Measurements from ENCODE around the gene APBB3.

Gene APBB3

GRCh38 chr5:140524003-140524402 is 40.4 kb downstream of the APBB3 start:
- H3K4me2 ChIP-seq = no peak overlapping the region

GRCh38 chr5:140513124-140513523 is 51.3 kb downstream of the APBB3 start:
- Histone ChIP-seq H3K27ac (no peak overlapping the region), H2AFZ (ENCODE audit: low read depth) (no peak overlapping the region), H3K27me3 (ENCODE audit: insufficient read depth, low read depth) (no peaks in the 10 kb centered on the region), H3K79me2 (ENCODE audit: insufficient read depth, low read depth) (no peaks in the 10 kb centered on the region), H3K4me2 (no peak overlapping the region), H4K20me1 (ENCODE audit: insufficient read depth) (no peaks in the 10 kb centered on the region), H3K9ac (no peak overlapping the region), H3K36me3 (ENCODE audit: insufficient read depth) (peaks cover 15% of the 10 kb centered on the region; the same call in 1 of the 2 replicates), H3K4me1 (ENCODE audit: low read depth, poor library complexity, severe bottlenecking) (no peaks in the 10 kb centered on the region), H3K4me3 (IDR thresholded peaks at IDR 0.05; ENCODE audit: insufficient read depth, low read depth, low read length) (no peak overlapping the region)
- TF ChIP-seq CTCF (conservative IDR thresholded peaks at IDR 0.05; ENCODE audit: low read depth, low read length) = no peak

More at GRCh38 chr5:140524003-140524402, 40.4 kb downstream of the APBB3 start:
- Histone ChIP-seq H3K36me3 (ENCODE audit: insufficient read depth) (0 out of 2 replicates have a peak, but pooled peaks cover 4% of the 10 kb centered on the region), H4K20me1 (ENCODE audit: insufficient read depth) (no peaks in the 10 kb centered on the region), H3K27ac (no peak overlapping the region), H3K9ac (no peak overlapping the region), H3K27me3 (ENCODE audit: insufficient read depth, low read depth) (no peaks in the 10 kb centered on the region), H3K4me1 (ENCODE audit: low read depth, poor library complexity, severe bottlenecking) (no peaks in the 10 kb centered on the region), H3K79me2 (ENCODE audit: insufficient read depth, low read depth) (no peaks in the 10 kb centered on the region), H3K4me3 (IDR thresholded peaks at IDR 0.05; ENCODE audit: insufficient read depth, low read depth, low read length) (no peak overlapping the region), H2AFZ (ENCODE audit: low read depth) (no peak overlapping the region)
- no peak for TF ChIP-seq CTCF (conservative IDR thresholded peaks at IDR 0.05; ENCODE audit: low read depth, low read length)

- Histone ChIP-seq H3K4me1 (ENCODE audit: low read depth, poor library complexity, severe bottlenecking) (no peaks in the 10 kb centered on the region), H3K4me2 (no peak overlapping the region), H4K20me1 (ENCODE audit: insufficient read depth) (no peaks in the 10 kb centered on the region), H3K4me3 (IDR thresholded peaks at IDR 0.05; ENCODE audit: insufficient read depth, low read depth, low read length) (no peak overlapping the region), H3K79me2 (ENCODE audit: insufficient read depth, low read depth) (no peaks in the 10 kb centered on the region), H3K36me3 (ENCODE audit: insufficient read depth) (peaks cover 16% of the 10 kb centered on the region; the same call in 1 of the 2 replicates), H3K27me3 (ENCODE audit: insufficient read depth, low read depth) (no peaks in the 10 kb centered on the region), H3K27ac (no peak overlapping the region), H3K9ac (no peak overlapping the region), H2AFZ (ENCODE audit: low read depth) (no peak overlapping the region)
- TF ChIP-seq CTCF (conservative IDR thresholded peaks at IDR 0.05; ENCODE audit: low read depth, low read length) = no peak
These were observed 54.5 kb downstream of the APBB3 start for GRCh38 chr5:140509898-140510297.

Measured in KMS-11 (cell line).